ENCODE measurements around the gene HDAC9.

Gene HDAC9

GRCh38 chr7:18526368-18526878, 30.9 kb downstream of the HDAC9 start:
- no peak for DNase-seq

- no peak for DNase-seq
Measured at GRCh38 chr7:18529239-18529638, 33.7 kb downstream of the HDAC9 start.

GRCh38 chr7:18530224-18531179, 35.0 kb downstream of the HDAC9 start:
- no peak for DNase-seq

GRCh38 chr7:18531539-18531938, 36.0 kb downstream of the HDAC9 start:
- no peak for DNase-seq

GRCh38 chr7:18532813-18533212, 37.3 kb downstream of the HDAC9 start:
- DNase-seq, result no peak

- DNase-seq, result no peak
Measured at GRCh38 chr7:18534481-18534880, 38.9 kb downstream of the HDAC9 start.

- DNase-seq, result no peak
Measured at GRCh38 chr7:18535810-18536415, 40.4 kb downstream of the HDAC9 start.

GRCh38 chr7:18536486-18536885, 40.9 kb downstream of the HDAC9 start:
- DNase-seq, result no peak

- DNase-seq, result no peak
Measured at GRCh38 chr7:18538554-18539250, 43.2 kb downstream of the HDAC9 start.

- no peak for DNase-seq
Measured at GRCh38 chr7:18540396-18540795, 44.8 kb downstream of the HDAC9 start.

- DNase-seq, result no peak
Measured at GRCh38 chr7:18541181-18541870, 45.8 kb downstream of the HDAC9 start.

- DNase-seq, result no peak
Measured at GRCh38 chr7:18541871-18542212, 46.3 kb downstream of the HDAC9 start.

- no peak for DNase-seq
Measured at GRCh38 chr7:18546576-18546975, 51.0 kb downstream of the HDAC9 start.

GRCh38 chr7:18547509-18548187, 52.1 kb downstream of the HDAC9 start:
- no peak for DNase-seq

GRCh38 chr7:18548534-18548933, 53.0 kb downstream of the HDAC9 start:
- DNase-seq, result no peak

GRCh38 chr7:18550574-18550973, 55.0 kb downstream of the HDAC9 start:
- no peak for DNase-seq

GRCh38 chr7:18552316-18552916, 56.9 kb downstream of the HDAC9 start:
- DNase-seq, result no peak

- DNase-seq, result no peak
Measured at GRCh38 chr7:18552943-18553604, 57.5 kb downstream of the HDAC9 start.

GRCh38 chr7:18553605-18554003, 58.1 kb downstream of the HDAC9 start:
- DNase-seq, result no peak

- DNase-seq, result no peak
Measured at GRCh38 chr7:18555120-18555519, 59.6 kb downstream of the HDAC9 start.

GRCh38 chr7:18555968-18556367, 60.4 kb downstream of the HDAC9 start:
- no peak for DNase-seq
